ENCODE measurements around the gene BLACAT1.

Gene BLACAT1

GRCh38 chr1:205442051-205442725 is 13.7 kb downstream of the BLACAT1 start:
- H2BK120ac ChIP-seq (ENCODE audit: low read depth, low read length), result no peak overlapping the region
- no peak overlapping the region for H3K23ac ChIP-seq (ENCODE audit: low read length in 2 of 2)
- no peaks in the 10 kb centered on the region for H3K36me3 ChIP-seq (ENCODE audit: control insufficient read depth in 1 of 2, insufficient read depth in 2 of 2, low read depth in 1 of 2, low read length in 2 of 2)
- H3K4me3 ChIP-seq (ENCODE audit: insufficient read depth in 1 of 2, low read depth in 1 of 2, low read length in 2 of 2), result no peak overlapping the region
- no peak overlapping the region for H2AFZ ChIP-seq (ENCODE audit: low read depth, low read length)
- no peak overlapping the region for H4K91ac ChIP-seq (ENCODE audit: low read length)
- no peak overlapping the region for H2BK5ac ChIP-seq (ENCODE audit: low read depth, low read length, poor library complexity, severe bottlenecking)
- peak overlapping the region; percentile 52 for H3K27ac ChIP-seq (ENCODE audit: low read length, poor library complexity, severe bottlenecking)
- H3K9ac ChIP-seq (ENCODE audit: low read length), result no peak overlapping the region
- no peaks in the 10 kb centered on the region for H3K79me1 ChIP-seq (replicated peaks; ENCODE audit: low read length, poor library complexity, severe bottlenecking)
- H3K4ac ChIP-seq (ENCODE audit: low read depth in 1 of 2, low read length in 2 of 2), result no peak overlapping the region
- no peak overlapping the region for H3K4me2 ChIP-seq (ENCODE audit: low read length, poor library complexity, severe bottlenecking)
- no peak overlapping the region for H3K14ac ChIP-seq (ENCODE audit: low read length in 2 of 2)
- 62% methylated on average over 11 of the region's 12 CpGs for WGBS
- no peaks in the 10 kb centered on the region for H3K9me3 ChIP-seq (ENCODE audit: control insufficient read depth, low read length)
- no peak overlapping the region for H3K18ac ChIP-seq (ENCODE audit: low read depth in 1 of 2, low read length in 2 of 2)
- peaks cover 61 to 71% of the 10 kb centered on the region in 2 experiments for H3K27me3 ChIP-seq (ENCODE audit: control insufficient read depth in 1 of 2, insufficient read depth in 1 of 2, low read length in 2 of 2)
- no peak overlapping the region for H4K8ac ChIP-seq (ENCODE audit: low read length)
- no peak overlapping the region for H2BK15ac ChIP-seq (ENCODE audit: low read depth, poor library complexity, severe bottlenecking)
- no peak overlapping the region for H2BK12ac ChIP-seq (ENCODE audit: low read length in 2 of 2)
- DNase-seq, result no peak
- peaks cover 37% of the 10 kb centered on the region for H3K4me1 ChIP-seq (ENCODE audit: control insufficient read depth, insufficient read depth, low read depth, low read length)
- H2AK5ac ChIP-seq (ENCODE audit: low read length, severe bottlenecking), result no peak overlapping the region

- Histone ChIP-seq H3K9me3 (ENCODE audit: control insufficient read depth, low read length) (no peaks in the 10 kb centered on the region), H2BK12ac (ENCODE audit: low read length in 2 of 2) (no peak overlapping the region), H2BK120ac (ENCODE audit: low read depth, low read length) (no peak overlapping the region), H3K79me1 (replicated peaks; ENCODE audit: low read length, poor library complexity, severe bottlenecking) (no peaks in the 10 kb centered on the region), H3K14ac (ENCODE audit: low read length in 2 of 2) (no peak overlapping the region), H3K36me3 (ENCODE audit: control insufficient read depth in 1 of 2, insufficient read depth in 2 of 2, low read depth in 1 of 2, low read length in 2 of 2) (no peaks in the 10 kb centered on the region), H3K18ac (ENCODE audit: low read depth in 1 of 2, low read length in 2 of 2) (no peak overlapping the region), H2BK15ac (ENCODE audit: low read depth, poor library complexity, severe bottlenecking) (no peak overlapping the region), H3K23ac (ENCODE audit: low read length in 2 of 2) (no peak overlapping the region), H3K4me2 (ENCODE audit: low read length, poor library complexity, severe bottlenecking) (no peak overlapping the region), H3K4me1 (ENCODE audit: control insufficient read depth, insufficient read depth, low read depth, low read length) (peaks cover 37% of the 10 kb centered on the region), H2AFZ (ENCODE audit: low read depth, low read length) (no peak overlapping the region), H2BK5ac (ENCODE audit: low read depth, low read length, poor library complexity, severe bottlenecking) (no peak overlapping the region), H3K27me3 (ENCODE audit: control insufficient read depth in 1 of 2, insufficient read depth in 1 of 2, low read length in 2 of 2) (peaks cover 61 to 71% of the 10 kb centered on the region in 2 experiments), H4K91ac (ENCODE audit: low read length) (no peak overlapping the region), H2AK5ac (ENCODE audit: low read length, severe bottlenecking) (no peak overlapping the region), H3K9ac (ENCODE audit: low read length) (no peak overlapping the region), H3K27ac (ENCODE audit: low read length, poor library complexity, severe bottlenecking) (peak overlapping the region; percentile 1), H4K8ac (ENCODE audit: low read length) (no peak overlapping the region), H3K4me3 (ENCODE audit: insufficient read depth in 1 of 2, low read depth in 1 of 2, low read length in 2 of 2) (no peak overlapping the region), H3K4ac (ENCODE audit: low read depth in 1 of 2, low read length in 2 of 2) (no peak overlapping the region)
- WGBS, result 83% methylated on average over 3 of the region's 3 CpGs
- DNase-seq, result no peak
Observed at GRCh38 chr1:205441716-205442050, 14.2 kb downstream of the BLACAT1 start.

GRCh38 chr1:205441318-205441633 is 14.6 kb downstream of the BLACAT1 start:
- H3K4me2 ChIP-seq (ENCODE audit: low read length, poor library complexity, severe bottlenecking), result no peak overlapping the region
- H2BK5ac ChIP-seq (ENCODE audit: low read depth, low read length, poor library complexity, severe bottlenecking), result no peak overlapping the region
- no peak overlapping the region for H3K9ac ChIP-seq (ENCODE audit: low read length)
- H3K4ac ChIP-seq (ENCODE audit: low read depth in 1 of 2, low read length in 2 of 2), result no peak overlapping the region
- WGBS, result 58% methylated on average over 6 of the region's 6 CpGs
- H3K14ac ChIP-seq (ENCODE audit: low read length in 2 of 2), result no peak overlapping the region
- no peak overlapping the region for H2BK15ac ChIP-seq (ENCODE audit: low read depth, poor library complexity, severe bottlenecking)
- no peak overlapping the region for H4K8ac ChIP-seq (ENCODE audit: low read length)
- H4K91ac ChIP-seq (ENCODE audit: low read length), result no peak overlapping the region
- H2BK12ac ChIP-seq (ENCODE audit: low read length in 2 of 2), result no peak overlapping the region
- no peak overlapping the region for H2AK5ac ChIP-seq (ENCODE audit: low read length, severe bottlenecking)
- H3K27me3 ChIP-seq (ENCODE audit: control insufficient read depth in 1 of 2, insufficient read depth in 1 of 2, low read length in 2 of 2), result peaks cover 64 to 71% of the 10 kb centered on the region in 2 experiments
- H3K18ac ChIP-seq (ENCODE audit: low read depth in 1 of 2, low read length in 2 of 2), result no peak overlapping the region
- H3K9me3 ChIP-seq (ENCODE audit: control insufficient read depth, low read length), result no peaks in the 10 kb centered on the region
- H3K4me3 ChIP-seq (ENCODE audit: insufficient read depth in 1 of 2, low read depth in 1 of 2, low read length in 2 of 2), result no peak overlapping the region
- no peak overlapping the region for H3K27ac ChIP-seq (ENCODE audit: low read length, poor library complexity, severe bottlenecking)
- no peak for DNase-seq
- no peaks in the 10 kb centered on the region for H3K36me3 ChIP-seq (ENCODE audit: control insufficient read depth in 1 of 2, insufficient read depth in 2 of 2, low read depth in 1 of 2, low read length in 2 of 2)
- H2BK120ac ChIP-seq (ENCODE audit: low read depth, low read length), result no peak overlapping the region
- H3K4me1 ChIP-seq (ENCODE audit: control insufficient read depth, insufficient read depth, low read depth, low read length), result peaks cover 37% of the 10 kb centered on the region
- no peaks in the 10 kb centered on the region for H3K79me1 ChIP-seq (replicated peaks; ENCODE audit: low read length, poor library complexity, severe bottlenecking)
- no peak overlapping the region for H2AFZ ChIP-seq (ENCODE audit: low read depth, low read length)
- no peak overlapping the region for H3K23ac ChIP-seq (ENCODE audit: low read length in 2 of 2)

- H3K18ac ChIP-seq (ENCODE audit: low read depth in 1 of 2, low read length in 2 of 2), result peak overlapping the region in 1 of 2 experiments; percentile 46
Observed at GRCh38 chr1:205440476-205441317, 15.1 kb downstream of the BLACAT1 start.

More at GRCh38 chr1:205440476-205441317, 15.1 kb downstream of the BLACAT1 start:
- 60% methylated on average over 14 of the region's 15 CpGs for WGBS
- H3K4me3 ChIP-seq (ENCODE audit: insufficient read depth in 1 of 2, low read depth in 1 of 2, low read length in 2 of 2), result no peak overlapping the region
- peaks cover 37% of the 10 kb centered on the region for H3K4me1 ChIP-seq (ENCODE audit: control insufficient read depth, insufficient read depth, low read depth, low read length)
- peak; percentile 50 for DNase-seq
- H3K79me1 ChIP-seq (replicated peaks; ENCODE audit: low read length, poor library complexity, severe bottlenecking), result no peaks in the 10 kb centered on the region
- H2BK15ac ChIP-seq (ENCODE audit: low read depth, poor library complexity, severe bottlenecking), result no peak overlapping the region
- H4K91ac ChIP-seq (ENCODE audit: low read length), result no peak overlapping the region
- H3K4me2 ChIP-seq (ENCODE audit: low read length, poor library complexity, severe bottlenecking), result no peak overlapping the region
- peak overlapping the region in 1 of 2 experiments; percentile 82 for H3K14ac ChIP-seq (ENCODE audit: low read length in 2 of 2)
- H2BK5ac ChIP-seq (ENCODE audit: low read depth, low read length, poor library complexity, severe bottlenecking), result no peak overlapping the region
- peak overlapping the region in 1 of 2 experiments; percentile 9 for H3K4ac ChIP-seq (ENCODE audit: low read depth in 1 of 2, low read length in 2 of 2)
- peak overlapping the region; percentile 48 for H2AFZ ChIP-seq (ENCODE audit: low read depth, low read length)
- H3K27ac ChIP-seq (ENCODE audit: low read length, poor library complexity, severe bottlenecking), result no peak overlapping the region
- peak overlapping the region; percentile 73 for H4K8ac ChIP-seq (ENCODE audit: low read length)
- H3K23ac ChIP-seq (ENCODE audit: low read length in 2 of 2), result no peak overlapping the region
- H3K9me3 ChIP-seq (ENCODE audit: control insufficient read depth, low read length), result no peaks in the 10 kb centered on the region
- H2BK120ac ChIP-seq (ENCODE audit: low read depth, low read length), result no peak overlapping the region
- no peaks in the 10 kb centered on the region for H3K36me3 ChIP-seq (ENCODE audit: control insufficient read depth in 1 of 2, insufficient read depth in 2 of 2, low read depth in 1 of 2, low read length in 2 of 2)
- H2BK12ac ChIP-seq (ENCODE audit: low read length in 2 of 2), result no peak overlapping the region
- peaks cover 67 to 73% of the 10 kb centered on the region in 2 experiments for H3K27me3 ChIP-seq (ENCODE audit: control insufficient read depth in 1 of 2, insufficient read depth in 1 of 2, low read length in 2 of 2)
- no peak overlapping the region for H2AK5ac ChIP-seq (ENCODE audit: low read length, severe bottlenecking)
- no peak overlapping the region for H3K9ac ChIP-seq (ENCODE audit: low read length)

Data from mesenchymal stem cell (in vitro differentiated cells and primary cell).